Measurements from ENCODE around the gene LBHD2. TPM values are rescaled to one million over a fixed set of nuclear protein-coding genes. Genes with fewer than 3 reads are reported as not detected.

LBHD2 gene
- total RNA-seq, 1 experiment from 2014 or later: not detected

DNA sequence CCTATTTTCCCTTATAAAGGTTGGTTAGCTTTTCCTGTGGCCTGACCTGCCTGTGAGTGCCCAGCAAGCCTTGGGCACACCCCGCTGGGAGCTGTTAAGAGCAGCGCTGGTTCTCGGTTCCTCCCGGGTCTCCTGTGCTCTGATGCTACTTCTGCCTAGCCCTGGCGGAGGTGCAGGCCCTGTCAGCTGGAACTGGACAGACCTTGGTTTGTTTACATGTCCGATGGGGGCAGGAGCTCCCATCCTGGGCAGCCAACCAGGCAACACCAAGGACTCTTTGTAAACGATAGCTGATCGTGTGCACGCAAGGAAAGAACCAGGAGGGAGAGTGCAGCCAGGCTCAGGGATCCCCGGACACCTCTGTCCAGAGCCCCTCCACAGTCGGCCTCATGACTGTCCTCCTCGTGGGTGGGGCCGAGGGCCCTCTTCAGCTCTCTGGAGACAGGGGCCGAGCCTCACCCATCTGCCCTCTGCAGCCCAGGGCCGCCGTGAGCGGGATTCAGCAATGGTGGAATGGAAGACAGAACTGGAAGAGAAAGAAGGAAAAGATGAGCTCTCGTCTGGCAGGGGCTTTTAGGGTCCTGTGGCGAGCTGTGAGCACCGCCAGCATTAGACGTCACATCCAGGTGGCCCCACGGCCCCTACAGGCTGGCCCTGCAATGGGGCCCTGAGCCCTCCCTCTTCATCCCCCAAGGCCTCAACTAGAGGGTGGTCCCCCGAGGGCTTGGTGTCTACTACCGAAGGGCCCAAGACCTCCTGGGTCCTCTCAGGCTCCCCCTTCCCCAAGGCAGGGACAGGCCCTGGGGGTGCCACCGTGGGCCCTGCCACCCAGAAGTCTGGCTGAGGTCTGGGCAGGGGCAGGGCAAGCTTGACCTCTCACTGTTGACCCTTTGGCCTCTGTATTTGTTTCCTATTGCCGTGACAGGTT is 51.6 kb downstream of the LBHD2 start (continued):
- TF ChIP-seq, protein P1, sequence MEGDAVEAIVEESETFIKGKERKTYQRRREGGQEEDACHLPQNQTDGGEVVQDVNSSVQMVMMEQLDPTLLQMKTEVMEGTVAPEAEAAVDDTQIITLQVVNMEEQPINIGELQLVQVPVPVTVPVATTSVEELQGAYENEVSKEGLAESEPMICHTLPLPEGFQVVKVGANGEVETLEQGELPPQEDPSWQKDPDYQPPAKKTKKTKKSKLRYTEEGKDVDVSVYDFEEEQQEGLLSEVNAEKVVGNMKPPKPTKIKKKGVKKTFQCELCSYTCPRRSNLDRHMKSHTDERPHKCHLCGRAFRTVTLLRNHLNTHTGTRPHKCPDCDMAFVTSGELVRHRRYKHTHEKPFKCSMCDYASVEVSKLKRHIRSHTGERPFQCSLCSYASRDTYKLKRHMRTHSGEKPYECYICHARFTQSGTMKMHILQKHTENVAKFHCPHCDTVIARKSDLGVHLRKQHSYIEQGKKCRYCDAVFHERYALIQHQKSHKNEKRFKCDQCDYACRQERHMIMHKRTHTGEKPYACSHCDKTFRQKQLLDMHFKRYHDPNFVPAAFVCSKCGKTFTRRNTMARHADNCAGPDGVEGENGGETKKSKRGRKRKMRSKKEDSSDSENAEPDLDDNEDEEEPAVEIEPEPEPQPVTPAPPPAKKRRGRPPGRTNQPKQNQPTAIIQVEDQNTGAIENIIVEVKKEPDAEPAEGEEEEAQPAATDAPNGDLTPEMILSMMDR (IDR thresholded peaks at IDR 0.05 in 2 of 3, conservative IDR thresholded peaks at IDR 0.05 in 1 of 3; ENCODE audit: borderline replicate concordance in 1 of 3, insufficient read depth in 1 of 3, low read depth in 2 of 3, low read length in 2 of 3): no peak
- no peak for TF ChIP-seq EGR1 (IDR thresholded peaks at IDR 0.05; ENCODE audit: low read depth)

DNA sequence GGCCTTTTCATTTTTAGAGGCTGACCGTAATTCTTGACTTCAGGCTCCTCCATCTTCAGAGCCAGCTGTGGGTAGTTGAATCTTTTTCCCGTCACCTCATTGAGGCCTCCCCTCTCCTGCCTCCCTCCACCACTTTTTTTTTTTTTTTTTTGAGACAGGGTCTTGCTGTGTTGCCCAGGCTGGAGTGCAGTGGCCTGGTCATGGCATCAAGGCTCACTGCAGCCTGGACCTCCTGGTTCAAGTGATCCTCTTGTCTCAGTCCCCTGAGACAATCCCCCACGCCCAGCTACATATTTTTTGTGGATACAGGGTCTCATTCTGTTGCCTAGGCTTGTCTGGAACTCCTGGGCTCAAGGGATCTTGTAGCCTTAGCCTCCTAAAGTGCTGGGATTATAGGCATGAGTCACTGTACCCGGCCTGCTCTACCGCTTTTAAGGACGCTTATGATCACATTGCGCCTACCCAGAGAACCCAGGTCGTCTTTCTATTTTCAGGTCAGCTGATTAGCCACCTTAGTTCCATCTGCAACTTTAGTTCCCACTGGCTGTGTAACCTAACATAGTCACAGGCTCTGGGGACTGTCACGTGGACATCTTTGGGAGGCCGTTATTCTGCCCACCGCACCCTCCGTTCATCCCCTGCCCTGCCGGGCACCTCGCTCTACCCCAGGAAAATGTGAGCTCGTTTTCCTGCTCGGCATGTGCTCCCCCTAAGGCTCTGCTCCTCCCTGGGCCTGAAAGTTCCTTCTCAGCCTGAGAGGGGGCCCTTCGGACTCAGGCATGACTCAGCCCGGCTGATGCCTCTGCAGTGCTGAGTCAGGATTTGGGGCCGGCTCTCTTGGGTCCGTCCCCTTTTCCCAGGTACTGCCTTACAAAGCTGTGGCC is 52.6 kb downstream of the LBHD2 start:
- ChIA-PET RAD21 (ENCODE audit: low non-redundant PET in 1 of 2, low total read pairs in 2 of 2, uncharacterized antibody in 2 of 2, unreplicated experiment in 2 of 2) (interaction anchor here in 1 of 2 experiments (1.9 kb wide), 1 partner anchor 32 kb away, joined by 6 read pairs; no protein-coding TSS in a partner anchor), POLR2A (no interaction called here), CTCF (interaction anchor here (1.2 to 3.3 kb wide), 2 partner anchors 13 to 31 kb away, joined by 4 to 14 read pairs; partner anchors contain the start of gene TNFAIP2)
- H3K27ac ChIP-seq (ENCODE audit: low read depth, low read length): peak overlapping the region; percentile 67
- peak overlapping the region; percentile 52 for H3K9ac ChIP-seq (ENCODE audit: low read length)
- H3K4me1 ChIP-seq (ENCODE audit: control insufficient read depth in 1 of 2, insufficient read depth in 2 of 2, low read length in 2 of 2): peaks cover 18 to 37% of the 10 kb centered on the region in 2 experiments
- H3K36me3 ChIP-seq (ENCODE audit: control insufficient read depth in 1 of 2, insufficient read depth in 2 of 2, low read length in 2 of 2): peaks cover 8 to 16% of the 10 kb centered on the region in 2 experiments; a peak in 1 of 4 replicates
- intact Hi-C loops (cut with micrococcal nuclease): no loop called here
- peak; percentile 28 for DNase-seq (ENCODE audit: low read depth, low spot score)
- no peaks in the 10 kb centered on the region for H3K9me3 ChIP-seq (ENCODE audit: control insufficient read depth in 1 of 2, insufficient read depth in 1 of 2, low read depth in 1 of 2, low read length in 2 of 2)
- peak overlapping the region; percentile 74 for H3K4me2 ChIP-seq (ENCODE audit: low read length)
- TSS peak; percentile 62 for BruUV-seq (replicated peaks)
- no peaks in the 10 kb centered on the region for H4K20me1 ChIP-seq (ENCODE audit: insufficient read depth)
- TF ChIP-seq, protein P2, sequence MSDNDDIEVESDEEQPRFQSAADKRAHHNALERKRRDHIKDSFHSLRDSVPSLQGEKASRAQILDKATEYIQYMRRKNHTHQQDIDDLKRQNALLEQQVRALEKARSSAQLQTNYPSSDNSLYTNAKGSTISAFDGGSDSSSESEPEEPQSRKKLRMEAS (IDR thresholded peaks at IDR 0.05): 0 out of 2 replicates have a peak, but pooled peaks have one; percentile 55
- TF ChIP-seq FOSL1 (IDR thresholded peaks at IDR 0.05; ENCODE audit: low read depth) (peak; percentile 36), JUND (IDR thresholded peaks at IDR 0.05) (peak; percentile 57), EGR1 (IDR thresholded peaks at IDR 0.05; ENCODE audit: low read depth) (no peak), ZFX (IDR thresholded peaks at IDR 0.05) (0 out of 2 replicates have a peak, but pooled peaks have one; percentile 11), POLR2AphosphoS5 (IDR thresholded peaks at IDR 0.05; ENCODE audit: low read depth, low read length) (no peak)
- H3K4me3 ChIP-seq (replicated peaks in 1 of 2; ENCODE audit: low read depth in 1 of 2, low read length in 2 of 2): peak overlapping the region in 1 of 2 experiments; percentile 37; a peak in 2 of 4 replicates
- H2AFZ ChIP-seq (ENCODE audit: low read depth, low read length, poor library complexity, severe bottlenecking): peak overlapping the region; percentile 35
- ATAC-seq: peak; percentile 72
- no peaks in the 10 kb centered on the region for H3K79me2 ChIP-seq (ENCODE audit: insufficient read depth, low read length)
- no peaks in the 10 kb centered on the region for H3K9me2 ChIP-seq (ENCODE audit: insufficient read depth)
- no peaks in the 10 kb centered on the region for H3K27me3 ChIP-seq (ENCODE audit: insufficient read depth, low read length)
